Fibroblast of skin of scalp (primary cell): ENCODE measurements around the gene INHA.

Source experiments
- DNase-seq: peaks from one replicate; pipeline ENCODE4 v3.0.0-alpha.2; 2013

The INHA gene

GRCh38 chr2:219575566-219576504 is 3.7 kb downstream of the INHA start:
- no peak for DNase-seq

GRCh38 chr2:219576505-219577388 is 4.6 kb downstream of the INHA start:
- DNase-seq = no peak

GRCh38 chr2:219578811-219579613 is 6.9 kb downstream of the INHA start:
- DNase-seq = no peak

GRCh38 chr2:219581346-219581745 is 9.2 kb downstream of the INHA start:
- DNase-seq = no peak

- DNase-seq = no peak
Measured at GRCh38 chr2:219591091-219591490, 19.0 kb downstream of the INHA start.

- DNase-seq = no peak
Measured at GRCh38 chr2:219592736-219593135, 20.6 kb downstream of the INHA start.

GRCh38 chr2:219593154-219593553 is 21.0 kb downstream of the INHA start:
- no peak for DNase-seq

- peak; percentile 28 for DNase-seq
Measured at GRCh38 chr2:219595256-219595655, 23.1 kb downstream of the INHA start.

GRCh38 chr2:219596954-219597551 is 24.9 kb downstream of the INHA start:
- DNase-seq = no peak

GRCh38 chr2:219597552-219598307 is 25.6 kb downstream of the INHA start, which contains the start of gene STK11IP:
TSS of gene STK11IP (plus strand) at chr2:219597857. CDS start at chr2:219598120, 263 bp downstream.
- DNase-seq = peak; percentile 97

- peak; percentile 10 for DNase-seq
Measured at GRCh38 chr2:219598308-219599078, 26.4 kb downstream of the INHA start.

- DNase-seq = no peak
Measured at GRCh38 chr2:219603771-219604170, 31.7 kb downstream of the INHA start.

- no peak for DNase-seq
Measured at GRCh38 chr2:219605607-219605954, 33.5 kb downstream of the INHA start.

GRCh38 chr2:219607931-219608330 is 35.8 kb downstream of the INHA start:
- no peak for DNase-seq

GRCh38 chr2:219608399-219608964 is 36.4 kb downstream of the INHA start:
- no peak for DNase-seq

- no peak for DNase-seq
Measured at GRCh38 chr2:219609149-219609750, 37.1 kb downstream of the INHA start.

- DNase-seq = no peak
Measured at GRCh38 chr2:219611306-219611705, 39.2 kb downstream of the INHA start.

- DNase-seq = no peak
Measured at GRCh38 chr2:219611866-219612576, 39.9 kb downstream of the INHA start.
